Stimulated activated CD4-positive, alpha-beta T cell treated with anti-CD3 and anti-CD28 coated beads, Interleukin-4, amount 100 ng/mL, for 24 hours (primary cell): ENCODE results near the gene ST3GAL3.

ENCODE experiments used
- DNase-seq: peaks from one replicate; pipeline ENCODE4 v3.0.0-alpha.2; 2020

ST3GAL3 gene

DNA sequence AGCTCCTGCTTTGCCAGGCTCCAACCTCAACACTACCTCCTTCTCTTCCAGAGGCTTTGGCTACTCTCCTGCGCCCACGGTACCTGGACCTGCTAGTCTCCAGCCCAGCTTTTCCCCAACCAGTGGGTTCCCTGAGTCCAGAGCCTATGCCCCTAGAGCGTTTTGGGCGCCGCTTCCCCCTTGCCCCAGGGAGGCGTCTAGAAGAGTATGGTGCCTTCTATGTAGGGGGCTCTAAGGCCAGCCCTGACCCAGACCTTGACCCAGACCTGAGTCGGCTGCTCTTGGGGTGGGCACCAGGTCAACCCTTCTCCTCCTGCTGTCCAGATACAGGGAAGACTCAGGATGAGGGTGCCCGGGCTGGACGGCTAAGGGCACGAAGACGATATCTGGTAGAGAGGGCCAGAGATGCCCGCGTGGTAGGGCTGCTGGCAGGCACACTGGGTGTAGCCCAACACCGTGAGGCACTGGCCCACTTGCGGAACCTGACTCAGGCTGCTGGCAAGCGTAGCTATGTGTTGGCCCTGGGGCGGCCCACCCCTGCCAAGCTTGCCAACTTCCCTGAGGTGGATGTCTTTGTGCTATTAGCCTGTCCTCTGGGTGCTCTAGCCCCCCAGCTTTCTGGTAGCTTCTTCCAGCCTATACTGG lies 264.1 kb downstream of the ST3GAL3 start:
- no peak for DNase-seq

DNA sequence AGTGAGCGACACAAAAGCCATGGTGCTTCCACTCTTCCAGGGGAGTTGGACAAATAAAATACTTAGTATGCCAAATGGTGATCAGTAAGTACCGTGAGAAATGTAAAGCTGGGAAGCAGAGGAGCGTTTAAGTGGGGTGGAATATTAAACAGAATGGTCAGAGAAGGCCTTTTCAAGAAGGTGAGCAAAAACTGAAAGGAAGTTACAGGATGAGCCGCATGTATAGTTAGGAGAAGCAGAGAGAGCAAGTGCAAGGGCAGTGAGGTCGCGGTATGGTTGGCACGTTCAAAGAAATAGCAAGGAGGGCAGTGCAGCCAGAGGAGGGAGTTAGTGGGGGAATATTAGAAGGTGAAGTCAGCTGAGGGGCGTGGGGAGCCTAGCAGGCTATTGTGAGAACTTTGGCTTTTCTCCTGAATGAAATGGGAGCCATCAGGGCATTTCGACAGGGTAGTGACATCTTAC lies 266.7 kb downstream of the ST3GAL3 start:
- no peak for DNase-seq

DNA sequence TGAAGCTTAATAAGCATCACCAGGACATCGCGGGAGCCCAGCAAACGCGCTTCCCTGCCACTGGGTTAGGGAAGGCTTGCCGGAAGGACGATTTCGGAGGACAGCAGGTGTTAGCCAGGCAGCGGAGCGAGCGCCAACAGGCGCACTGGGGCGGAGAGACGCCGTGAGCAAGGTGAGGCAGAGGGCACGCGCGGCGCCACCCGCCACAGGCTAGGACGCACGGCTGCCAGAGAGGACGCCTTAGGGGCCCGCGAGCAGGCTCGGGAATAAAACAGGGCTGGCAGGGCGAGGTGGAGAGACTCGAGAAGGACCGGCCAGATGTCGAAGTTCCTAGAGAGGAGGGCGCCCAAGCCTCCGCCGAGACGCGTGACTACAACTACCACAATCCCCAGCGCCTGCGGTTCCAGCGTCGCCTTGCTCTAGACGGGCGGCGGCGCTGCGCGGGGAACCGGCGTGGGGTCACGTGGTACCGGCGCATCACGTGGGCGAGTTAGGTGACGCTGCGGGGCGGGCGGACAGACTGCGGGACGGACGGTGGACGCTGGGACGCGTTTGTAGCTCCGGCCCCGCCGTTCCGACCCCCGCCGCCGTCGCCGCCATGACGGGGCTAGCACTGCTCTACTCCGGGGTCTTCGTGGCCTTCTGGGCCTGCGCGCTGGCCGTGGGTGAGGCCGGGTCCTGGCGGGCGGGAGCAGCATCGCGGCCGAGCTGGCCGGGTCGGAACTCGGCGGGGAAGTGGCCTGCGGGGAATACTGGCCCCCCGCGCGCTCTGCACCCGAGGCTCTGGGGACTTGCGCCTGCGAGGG lies 267.3 kb downstream of the ST3GAL3 start, which contains the start of gene ATP6V0B:
Gene ATP6V0B, plus strand, starts transcription at position 518 of the 806 bp plus-strand sequence. Its CDS starts 81 bp downstream, at position 599.
- peak; percentile 97 for DNase-seq

DNA sequence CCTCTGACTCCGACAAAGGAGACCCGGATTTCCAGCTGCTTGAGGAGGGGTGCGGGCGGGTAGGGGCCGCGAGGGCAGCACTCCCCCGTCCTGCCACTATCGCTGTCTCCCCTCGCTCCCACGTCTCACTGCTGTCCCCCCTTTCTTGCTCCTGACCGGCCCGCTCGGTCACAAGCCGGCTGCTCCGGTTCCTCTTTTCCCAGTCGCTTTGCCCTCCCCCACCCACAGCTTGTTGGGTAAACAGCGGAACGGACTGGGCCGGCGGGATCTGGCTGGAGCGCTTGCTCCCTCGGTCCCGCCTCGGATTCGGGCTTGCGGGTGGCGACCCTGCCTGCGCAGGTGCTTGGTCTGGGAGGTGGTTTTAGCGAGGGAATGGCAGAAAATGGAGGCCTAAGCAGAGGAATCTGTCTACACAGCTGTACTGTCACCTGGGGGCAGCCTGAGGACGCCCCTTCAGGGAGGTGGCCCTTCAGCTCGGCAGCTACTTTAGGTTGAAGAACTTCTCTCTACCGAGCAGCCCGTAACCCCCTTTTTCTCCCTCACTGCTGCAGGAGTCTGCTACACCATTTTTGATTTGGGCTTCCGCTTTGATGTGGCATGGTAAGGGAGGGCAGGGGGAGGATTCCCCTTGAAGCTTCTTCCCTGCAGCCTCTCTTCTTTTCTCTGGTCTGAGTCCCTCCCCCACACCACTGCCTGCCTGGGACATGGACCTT lies 268.1 kb downstream of the ST3GAL3 start:
- peak; percentile 30 for DNase-seq

DNA sequence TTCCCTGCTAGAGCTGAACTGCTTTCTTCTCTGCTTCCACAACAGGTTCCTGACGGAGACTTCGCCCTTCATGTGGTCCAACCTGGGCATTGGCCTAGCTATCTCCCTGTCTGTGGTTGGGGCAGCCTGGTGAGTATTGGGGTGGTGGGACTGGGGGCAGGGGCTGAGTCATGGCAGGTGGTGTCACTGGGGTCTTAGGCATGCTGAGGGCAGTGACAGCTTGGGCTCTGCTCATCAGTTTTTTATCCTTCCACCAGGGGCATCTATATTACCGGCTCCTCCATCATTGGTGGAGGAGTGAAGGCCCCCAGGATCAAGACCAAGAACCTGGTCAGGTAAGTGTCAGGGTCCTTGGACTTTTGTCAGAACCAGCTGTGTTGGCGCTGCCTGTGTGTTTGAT lies 268.7 kb downstream of the ST3GAL3 start:
- no peak for DNase-seq

DNA sequence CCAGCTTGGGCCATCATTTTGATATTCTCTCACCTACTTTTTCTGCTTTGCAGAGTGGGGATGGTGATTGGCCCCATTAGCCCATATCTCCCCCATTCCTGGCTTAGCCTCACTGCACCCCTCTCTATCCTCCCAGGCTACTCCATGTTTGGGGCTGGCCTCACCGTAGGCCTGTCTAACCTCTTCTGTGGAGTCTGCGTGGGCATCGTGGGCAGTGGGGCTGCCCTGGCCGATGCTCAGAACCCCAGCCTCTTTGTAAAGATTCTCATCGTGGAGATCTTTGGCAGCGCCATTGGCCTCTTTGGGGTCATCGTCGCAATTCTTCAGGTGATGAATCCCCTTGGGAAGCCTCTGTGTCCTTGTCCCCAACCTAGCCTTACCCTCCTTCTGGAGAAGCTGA lies 269.6 kb downstream of the ST3GAL3 start:
- DNase-seq = no peak

DNA sequence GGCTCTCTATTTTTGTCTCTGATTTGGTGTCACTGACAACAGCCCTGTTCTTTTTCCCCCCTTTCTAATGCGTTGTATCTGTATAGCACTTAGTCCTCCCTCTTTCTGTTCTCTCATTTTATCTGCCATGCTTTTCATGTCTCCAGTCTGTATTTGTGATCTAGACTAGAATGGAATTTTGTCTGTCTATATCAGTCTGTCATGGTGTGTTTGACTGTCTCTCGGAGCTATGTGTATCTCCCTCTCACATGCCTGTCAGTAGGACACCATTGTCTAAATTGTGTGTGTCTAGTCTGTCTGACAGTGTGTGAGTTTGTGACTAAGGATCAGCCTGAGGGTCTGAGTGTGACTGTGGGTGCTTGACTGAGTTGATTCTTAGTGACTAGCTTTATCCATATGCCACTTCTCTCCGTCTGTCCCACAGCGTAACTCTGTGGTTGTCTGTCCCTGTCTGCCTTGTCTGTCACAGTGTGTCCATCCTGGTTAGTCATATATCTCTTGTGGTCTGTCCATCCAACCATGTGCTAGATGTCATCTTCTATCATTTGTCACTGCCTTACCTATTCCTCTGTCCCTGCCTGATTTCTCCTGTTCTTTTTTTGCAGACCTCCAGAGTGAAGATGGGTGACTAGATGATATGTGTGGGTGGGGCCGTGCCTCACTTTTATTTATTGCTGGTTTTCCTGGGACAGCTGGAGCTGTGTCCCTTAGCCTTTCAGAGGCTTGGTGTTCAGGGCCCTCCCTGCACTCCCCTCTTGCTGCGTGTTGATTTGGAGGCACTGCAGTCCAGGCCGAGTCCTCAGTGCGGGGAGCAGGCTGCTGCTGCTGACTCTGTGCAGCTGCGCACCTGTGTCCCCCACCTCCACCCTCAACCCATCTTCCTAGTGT lies 270.3 kb downstream of the ST3GAL3 start:
- no peak for DNase-seq

DNA sequence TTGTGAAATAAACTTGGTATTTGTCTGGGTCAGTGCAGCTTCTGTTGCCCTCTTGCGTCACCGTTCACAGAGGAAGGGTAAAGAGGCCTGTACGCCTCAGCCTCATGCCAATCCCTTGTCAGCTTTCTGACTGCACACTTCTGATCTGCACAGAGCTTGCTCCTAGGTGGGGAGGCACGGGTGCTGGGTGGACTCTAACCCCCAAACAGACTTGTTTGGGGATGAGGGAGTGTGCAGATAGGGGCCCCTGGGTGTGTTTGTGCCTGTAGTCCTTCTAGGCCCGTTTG lies 270.9 kb downstream of the ST3GAL3 start:
- DNase-seq = no peak

DNA sequence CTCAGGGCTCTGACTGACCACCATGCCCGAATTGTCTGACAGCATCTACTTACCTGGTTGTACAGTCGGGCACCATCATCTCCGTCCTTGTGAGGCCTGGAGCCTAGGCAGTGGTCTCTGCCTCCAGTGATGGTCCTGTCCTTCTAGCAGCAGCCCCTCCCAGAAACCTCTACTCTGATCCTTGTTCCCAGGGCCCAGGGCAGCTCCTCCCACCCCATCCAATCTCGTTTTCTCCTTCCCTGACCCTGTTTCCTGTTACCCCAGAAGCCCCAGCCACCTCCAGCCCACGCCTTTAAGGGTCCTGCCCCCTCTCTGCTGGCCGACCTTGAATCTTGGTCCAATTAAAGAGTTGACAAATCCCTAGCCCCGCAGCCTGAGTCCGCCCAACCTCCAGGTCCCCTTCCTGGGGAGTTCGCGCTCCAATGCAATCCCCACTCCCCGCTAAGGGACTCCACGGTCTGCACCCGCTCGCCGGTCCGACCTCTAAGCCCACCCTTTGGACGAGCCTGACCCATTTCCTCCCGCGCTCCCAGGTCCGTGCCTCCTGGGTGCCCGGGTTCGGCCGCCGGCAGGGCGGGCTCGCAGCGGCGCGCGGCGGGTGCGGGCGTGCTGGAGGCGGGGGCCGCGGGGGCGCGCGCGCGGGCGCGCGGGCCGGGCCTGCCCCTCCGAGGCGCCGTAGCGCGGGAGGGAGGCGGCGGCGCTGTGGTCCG lies 271.4 kb downstream of the ST3GAL3 start, which contains the start of gene B4GALT2:
Gene B4GALT2, plus strand, starts transcription at position 660 of the 710 bp plus-strand sequence. CDS start 1,951 bp downstream, outside the sequence.
- peak; percentile 24 for DNase-seq

DNA sequence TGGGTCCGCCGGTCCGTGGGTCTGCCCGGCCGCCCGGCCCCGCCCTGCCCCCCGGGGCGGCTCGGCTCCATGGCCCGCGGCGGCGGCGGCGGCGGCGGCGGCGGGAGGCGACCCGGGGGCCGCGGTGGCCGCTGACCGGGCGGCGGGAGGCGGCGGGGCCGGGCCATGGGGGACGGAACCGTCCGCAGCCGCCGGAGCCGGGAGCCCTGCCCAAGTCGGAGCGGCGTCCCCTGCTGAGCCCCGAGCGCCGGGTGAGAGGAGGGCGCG lies 271.9 kb downstream of the ST3GAL3 start:
- DNase-seq = no peak

DNA sequence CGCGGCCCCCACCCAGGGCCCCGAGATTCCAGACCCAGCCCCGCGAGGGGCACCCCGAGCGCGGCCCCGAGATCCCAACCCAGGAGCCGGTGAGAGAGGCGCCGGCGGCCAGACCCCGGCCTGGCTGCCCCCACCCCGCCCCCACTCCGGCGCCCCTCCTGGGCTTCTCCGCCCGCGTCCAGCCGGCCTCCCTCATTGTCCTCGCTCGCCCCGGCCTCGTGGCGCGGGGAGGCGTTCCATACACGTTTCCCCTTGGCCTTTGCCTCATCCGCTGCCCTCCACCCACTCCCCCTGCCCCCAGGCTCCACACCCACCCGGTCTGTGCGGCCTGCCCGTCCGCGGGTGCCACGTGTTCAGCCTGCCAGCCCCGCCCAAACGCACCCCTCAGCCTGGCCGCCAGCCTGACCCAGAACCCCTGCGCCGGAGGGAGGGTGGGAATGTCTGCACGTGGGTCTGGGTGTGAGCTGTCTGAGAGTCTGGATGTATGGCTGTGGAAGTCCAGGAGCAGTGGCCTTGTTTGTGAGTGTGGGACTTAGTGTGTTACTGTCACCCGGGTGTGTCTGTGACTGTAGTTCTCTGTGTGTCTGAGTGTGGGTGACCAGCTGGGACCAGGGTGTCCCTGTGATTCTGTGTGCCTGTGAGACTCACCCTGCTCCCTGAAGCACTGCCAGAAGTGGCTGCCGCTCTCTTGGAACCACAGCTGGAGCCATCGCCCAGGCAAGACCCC lies 272.4 kb downstream of the ST3GAL3 start:
- peak; percentile 29 for DNase-seq

DNA sequence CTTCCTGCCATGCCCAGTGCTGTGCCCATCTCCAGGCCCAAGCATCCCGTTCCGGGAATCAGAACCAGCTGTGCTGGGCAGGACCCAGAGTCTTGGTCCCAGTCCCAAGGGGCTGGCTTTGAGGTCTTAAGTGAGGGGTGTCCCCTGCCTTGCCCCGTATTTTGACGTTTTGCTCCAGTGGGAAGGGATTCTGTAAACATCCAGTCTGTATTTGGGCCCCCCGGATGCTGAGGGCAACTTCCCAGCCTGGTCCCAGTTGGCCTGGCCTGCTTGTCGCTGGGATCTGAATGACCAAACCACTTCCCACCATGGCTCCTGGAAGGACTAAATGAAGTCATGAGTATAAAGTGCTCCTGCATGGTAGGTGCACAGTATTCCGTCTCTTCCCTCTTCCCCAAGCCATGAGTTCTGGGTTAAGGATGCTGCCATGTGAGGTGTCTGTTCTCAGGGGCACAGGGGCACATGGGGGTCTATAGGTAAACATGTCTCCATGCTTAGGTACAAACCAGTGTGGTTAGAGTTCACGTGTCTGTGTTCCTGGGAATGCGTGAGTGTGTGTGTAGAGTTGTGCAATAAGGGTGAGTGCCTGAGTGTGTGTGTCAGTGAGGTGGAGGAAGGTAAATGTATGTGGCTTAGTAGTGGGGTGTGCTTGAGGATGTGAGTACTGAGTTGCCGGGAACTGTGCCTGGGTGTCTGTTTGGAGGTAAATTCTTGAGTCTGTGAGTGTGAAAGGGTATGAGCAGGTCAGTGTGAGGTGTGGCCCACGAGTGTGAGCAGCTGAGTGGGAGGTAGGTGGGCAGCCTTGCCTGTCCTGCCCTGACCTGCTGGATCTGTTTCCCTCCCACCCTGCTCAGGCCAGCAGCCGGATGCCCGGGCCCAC lies 273.2 kb downstream of the ST3GAL3 start:
- no peak for DNase-seq
